Colonic mucosa (tissue), 4 donors: ENCODE results near the gene HHATL. TPM values are rescaled to one million over a fixed set of nuclear protein-coding genes. Genes with fewer than 3 reads are reported as not detected.

Experiments
- DNase-seq: peaks from one replicate; pipeline ENCODE4 v3.0.0-alpha.2; 2020
- H3K27ac ChIP-seq: fragments of 200-600 bp; one replicate; pipeline ENCODE4 v1.8.0; 2021
- H3K27me3 ChIP-seq: fragments of 200-600 bp; one replicate; pipeline ENCODE4 v1.8.0; 2021
- H3K36me3 ChIP-seq: fragments of 200-600 bp; one replicate; pipeline ENCODE4 v1.8.0; 2021
- H3K4me1 ChIP-seq: fragments of 200-600 bp; one replicate; pipeline ENCODE4 v1.8.0; 2021; ENCODE audit warnings: mild to moderate bottlenecking
- H3K4me3 ChIP-seq: fragments of 200-600 bp; one replicate; pipeline ENCODE4 v1.8.0; 2021
- H3K9ac ChIP-seq, 2 donors: one replicate each; pipeline ENCODE4 v1.7.0; 2013; ENCODE audit warnings: control low read depth in 2 of 2, low read depth in 2 of 2, low read length in 2 of 2
- H3K9me3 ChIP-seq: fragments of 200-600 bp; one replicate; pipeline ENCODE4 v1.8.0; 2021
- CTCF ChIP-seq: fragments of 200-600 bp; IDR thresholded peaks from one replicate; pipeline ENCODE4 v1.8.0; 2022; ENCODE audit warnings: antibody characterized with exemption, mild to moderate bottlenecking
- intact Hi-C: fragments of 100-400 bp; cut with DNase I; formaldehyde crosslinking; loops from one replicate; pipeline ENCODE4 v1.14.1; 2022
- total RNA-seq, 2 donors: library from RNA; stranded (reverse); fragmentation: NEBNext Ultra II Directional in 1 of 2; extraction: Animal tissue kit (Norgen Biotek cat#: 25700) in 1 of 2; gene quantifications; one replicate each; pipeline ENCODE4 v1.2.1, GENCODE V29; 2021
- donor health status: healthy.
- donor health status: DM: no; HTN: no; CAD: no.
- donor health status: DM: no; HTN: no; CAD: no.

The HHATL gene
- total RNA-seq, 2 donors from 2014 or later: 0.50 to 1.2 TPM

DNA sequence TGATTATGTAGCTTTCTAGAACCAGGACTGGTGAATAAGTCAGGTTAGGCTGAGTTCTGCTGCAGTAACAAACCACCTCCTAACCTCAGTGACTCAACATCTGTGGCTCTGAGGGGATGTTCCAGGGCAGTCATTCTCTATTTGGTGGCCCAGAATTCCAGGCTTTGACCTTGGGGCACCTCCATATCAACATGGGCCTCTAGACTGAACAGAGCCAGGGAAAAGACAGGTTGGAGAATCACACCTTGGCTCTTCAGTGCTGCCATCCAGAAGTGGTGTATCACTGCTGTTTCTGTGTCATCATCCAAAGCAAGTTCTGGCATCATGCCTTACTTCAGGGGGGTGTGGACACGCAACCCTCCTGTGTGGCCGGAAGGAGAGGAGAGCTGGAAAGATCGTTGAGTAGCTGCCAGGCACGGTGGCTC lies 33.8 kb downstream of the HHATL start:
- Histone ChIP-seq H3K9me3 (no peaks in the 10 kb centered on the region), H3K36me3 (no peaks in the 10 kb centered on the region), H3K27me3 (no peaks in the 10 kb centered on the region), H3K27ac (no peak overlapping the region), H3K4me3 (no peak overlapping the region), H3K4me1 (no peaks in the 10 kb centered on the region), H3K9ac (no peak overlapping the region)
- TF ChIP-seq CTCF: no peak
- intact Hi-C loops: no loop called here
- no peak for DNase-seq

DNA sequence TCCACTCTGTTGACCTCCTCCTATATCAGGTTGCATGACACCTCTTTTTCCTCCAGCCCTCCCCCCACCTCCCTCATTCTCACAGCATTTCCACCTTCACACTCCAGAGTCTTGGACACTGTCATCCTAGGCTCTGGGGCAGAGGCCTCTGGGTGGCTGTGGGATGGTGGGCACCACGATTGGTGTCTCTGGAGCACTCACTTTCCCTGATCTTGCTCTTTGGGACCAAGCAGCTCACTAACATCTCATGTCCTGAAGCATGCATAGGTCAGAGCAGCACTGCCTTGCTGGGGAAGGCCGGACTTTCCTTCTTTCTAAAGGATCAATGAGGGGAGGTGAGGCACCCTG lies 34.2 kb downstream of the HHATL start:
- no peak for TF ChIP-seq CTCF
- intact Hi-C loops: no loop called here
- no peaks in the 10 kb centered on the region for H3K36me3 ChIP-seq
- no peaks in the 10 kb centered on the region for H3K9me3 ChIP-seq
- H3K4me3 ChIP-seq: no peak overlapping the region
- H3K27me3 ChIP-seq: no peaks in the 10 kb centered on the region
- H3K4me1 ChIP-seq: no peaks in the 10 kb centered on the region
- H3K27ac ChIP-seq: no peak overlapping the region
- no peak overlapping the region for H3K9ac ChIP-seq
- no peak for DNase-seq

- Histone ChIP-seq H3K27ac (no peak overlapping the region), H3K4me3 (no peak overlapping the region), H3K27me3 (no peaks in the 10 kb centered on the region), H3K9ac (no peak overlapping the region), H3K9me3 (no peaks in the 10 kb centered on the region), H3K4me1 (no peaks in the 10 kb centered on the region), H3K36me3 (no peaks in the 10 kb centered on the region)
- no peak for TF ChIP-seq CTCF
- DNase-seq: no peak
- intact Hi-C loops: no loop called here
Measured at GRCh38 chr3:42667523-42668412, 34.8 kb downstream of the HHATL start.

- no peak for DNase-seq
- H3K9ac ChIP-seq: no peak overlapping the region
- intact Hi-C loops: no loop called here
- no peak overlapping the region for H3K27ac ChIP-seq
- no peaks in the 10 kb centered on the region for H3K27me3 ChIP-seq
- TF ChIP-seq CTCF: no peak
- no peaks in the 10 kb centered on the region for H3K9me3 ChIP-seq
- no peaks in the 10 kb centered on the region for H3K4me1 ChIP-seq
- no peak overlapping the region for H3K4me3 ChIP-seq
- no peaks in the 10 kb centered on the region for H3K36me3 ChIP-seq
Measured at GRCh38 chr3:42667096-42667522, 35.5 kb downstream of the HHATL start.

- H3K9me3 ChIP-seq: no peaks in the 10 kb centered on the region
- H3K36me3 ChIP-seq: no peaks in the 10 kb centered on the region
- H3K27me3 ChIP-seq: no peaks in the 10 kb centered on the region
- no peak overlapping the region for H3K9ac ChIP-seq
- TF ChIP-seq CTCF: no peak
- DNase-seq: no peak
- H3K4me1 ChIP-seq: no peaks in the 10 kb centered on the region
- no peak overlapping the region for H3K4me3 ChIP-seq
- intact Hi-C loops: no loop called here
- H3K27ac ChIP-seq: no peak overlapping the region
Measured at GRCh38 chr3:42666577-42666998, 36.0 kb downstream of the HHATL start.
